22Rv1 (cell line): ENCODE measurements around the gene GOLGA7B.

Experiments used
- CTCF ChIP-seq: fragments of 450-650 bp; IDR thresholded peaks from 2 replicates; pipeline ENCODE4 v1.5.1; 2017; ENCODE audit warnings: mild to moderate bottlenecking
- ZFX ChIP-seq: fragments of 450-650 bp; IDR thresholded peaks from 2 replicates; pipeline ENCODE4 v1.6.1; 2017; ENCODE audit warnings: antibody characterized with exemption, borderline replicate concordance

GRCh38 chr10:97901381-97901780, 51.7 kb downstream of the GOLGA7B start:
- TF ChIP-seq CTCF (no peak), ZFX (no peak)
